DOHH2 (cell line): Measurements from ENCODE around the gene EFL1.
A peak's percentile ranks its signal among the peaks of the same experiment; 100 is the strongest.
"Not testable (repeated sequence)": the region's sequence is repeated elsewhere in the genome, so short reads cannot be mapped to it uniquely, and the experiment has no call there.

ENCODE experiments used
- H3F3A ChIP-seq: fragments of 200-600 bp; sonication (generic), shearing (Covaris generic); 2 replicates; pipeline ENCODE4 v1.6.0; 2016; ENCODE audit warnings: antibody characterized with exemption, mild to moderate bottlenecking; ENCODE audit not compliant: control insufficient read depth, insufficient read depth
- H3K27ac ChIP-seq: fragments of 200-600 bp; sonication (generic); 2 replicates; pipeline ENCODE4 v1.5.1; 2014; ENCODE audit warnings: low read depth, mild to moderate bottlenecking, low read length, moderate library complexity
- H3K27me3 ChIP-seq: fragments of 200-600 bp; sonication (generic); 2 replicates; pipeline ENCODE4 v1.6.1; 2014; ENCODE audit warnings: mild to moderate bottlenecking, low read length, mixed read lengths; ENCODE audit not compliant: control insufficient read depth
- H3K36me3 ChIP-seq: fragments of 200-600 bp; sonication (generic); 2 replicates; pipeline ENCODE4 v1.6.1; 2014; ENCODE audit warnings: mild to moderate bottlenecking, low read length, moderate library complexity, mixed read lengths; ENCODE audit not compliant: control insufficient read depth
- H3K4me1 ChIP-seq: fragments of 200-600 bp; sonication (generic); 2 replicates; pipeline ENCODE4 v1.6.1; 2014; ENCODE audit warnings: mild to moderate bottlenecking, low read length, mixed read lengths; ENCODE audit not compliant: control insufficient read depth
- H3K4me2 ChIP-seq: fragments of 200-600 bp; sonication (generic); 2 replicates; pipeline ENCODE4 v1.6.0; 2014; ENCODE audit warnings: mild to moderate bottlenecking, low read length, moderate library complexity
- H3K4me3 ChIP-seq: fragments of 200-600 bp; sonication (generic); 2 replicates; pipeline ENCODE4 v1.5.1; 2014; ENCODE audit warnings: mild to moderate bottlenecking, low read length, mixed read lengths
- H3K79me2 ChIP-seq: fragments of 200-600 bp; sonication (generic); 2 replicates; pipeline ENCODE4 v1.6.1; 2014; ENCODE audit warnings: mild to moderate bottlenecking, low read length, mixed read lengths; ENCODE audit not compliant: control insufficient read depth
- H3K9me2 ChIP-seq: fragments of 200-600 bp; sonication (generic); replicated peaks from 2 replicates; pipeline ENCODE4 v1.6.1; 2014; ENCODE audit warnings: mild to moderate bottlenecking, low read length, mixed read lengths; ENCODE audit not compliant: control insufficient read depth
- H3K9me3 ChIP-seq: fragments of 200-600 bp; sonication (generic); 2 replicates; pipeline ENCODE4 v1.6.1; 2014; ENCODE audit warnings: antibody characterized with exemption, low read length, mixed read lengths; ENCODE audit not compliant: control insufficient read depth, insufficient read depth
- H4K20me1 ChIP-seq: fragments of 200-600 bp; sonication (generic); 2 replicates; pipeline ENCODE4 v1.6.0; 2014; ENCODE audit warnings: low read depth, mild to moderate bottlenecking, antibody characterized with exemption, low read length, moderate library complexity; ENCODE audit not compliant: control insufficient read depth, insufficient read depth
- CTCF ChIP-seq: fragments of 200-600 bp; sonication (generic); IDR thresholded peaks from one replicate; pipeline ENCODE4 v1.5.1; 2014; ENCODE audit warnings: antibody characterized with exemption, mild to moderate bottlenecking, low read depth, low read length; ENCODE audit not compliant: poor library complexity, severe bottlenecking
- EZH2phosphoT487 ChIP-seq: fragments of 200-600 bp; sonication (generic); IDR thresholded peaks from 2 replicates; pipeline ENCODE4 v1.6.1; 2017; ENCODE audit warnings: borderline replicate concordance, mild to moderate bottlenecking, antibody characterized with exemption, low read length, moderate library complexity, mixed read lengths

Gene EFL1

GRCh38 chr15:82281276-82281675, 18.7 kb upstream of the EFL1 start:
- H3F3A ChIP-seq, H3K27me3 ChIP-seq, H3K9me2 ChIP-seq, H3K79me2 ChIP-seq, H4K20me1 ChIP-seq, H3K27ac ChIP-seq, H3K4me3 ChIP-seq, H3K9me3 ChIP-seq, H3K36me3 ChIP-seq, H3K4me2 ChIP-seq, H3K4me1 ChIP-seq: not testable (repeated sequence)
- peak; percentile 28 for TF ChIP-seq CTCF

GRCh38 chr15:82275410-82275809, 12.9 kb upstream of the EFL1 start:
- TF ChIP-seq EZH2phosphoT487 (no peak), CTCF (no peak)
- Histone ChIP-seq H3K9me2 (no peaks in the 10 kb centered on the region), H3K36me3 (no peaks in the 10 kb centered on the region), H3K27ac (no peak overlapping the region), H3K4me2 (no peak overlapping the region), H3K79me2 (no peaks in the 10 kb centered on the region), H3K9me3 (peaks cover 9% of the 10 kb centered on the region; the same call in 1 of the 2 replicates), H3K4me1 (no peaks in the 10 kb centered on the region), H3K4me3 (no peak overlapping the region), H4K20me1 (no peaks in the 10 kb centered on the region), H3F3A (no peaks in the 10 kb centered on the region), H3K27me3 (peaks cover 5% of the 10 kb centered on the region; the same call in 1 of the 2 replicates)

- no peaks in the 10 kb centered on the region for H3F3A ChIP-seq
- peaks cover 7% of the 10 kb centered on the region for H3K4me1 ChIP-seq
- H3K4me3 ChIP-seq: no peak overlapping the region
- no peak overlapping the region for H3K27ac ChIP-seq
- H3K4me2 ChIP-seq: no peak overlapping the region
- TF ChIP-seq EZH2phosphoT487: no peak
- TF ChIP-seq CTCF: no peak
- H3K79me2 ChIP-seq: no peaks in the 10 kb centered on the region
- no peaks in the 10 kb centered on the region for H3K9me2 ChIP-seq
- peaks cover 9% of the 10 kb centered on the region; the same call in 1 of the 2 replicates for H3K9me3 ChIP-seq
- H4K20me1 ChIP-seq: no peaks in the 10 kb centered on the region
- H3K27me3 ChIP-seq: no peaks in the 10 kb centered on the region
- H3K36me3 ChIP-seq: no peaks in the 10 kb centered on the region
Observed at GRCh38 chr15:82272154-82272553, 9.6 kb upstream of the EFL1 start.

GRCh38 chr15:82268454-82268853, 5.9 kb upstream of the EFL1 start:
- H3K27ac ChIP-seq, H4K20me1 ChIP-seq: not testable (repeated sequence)

GRCh38 chr15:82267137-82267536, 4.6 kb upstream of the EFL1 start:
- H4K20me1 ChIP-seq, H3K36me3 ChIP-seq, H3K4me3 ChIP-seq, H3K9me2 ChIP-seq, H3F3A ChIP-seq, H3K27ac ChIP-seq, H3K79me2 ChIP-seq, H3K9me3 ChIP-seq, H3K27me3 ChIP-seq: not testable (repeated sequence)
- Histone ChIP-seq H3K4me2 (peak overlapping the region; percentile 39), H3K4me1 (peaks cover 25% of the 10 kb centered on the region)

More at GRCh38 chr15:82268454-82268853, 5.9 kb upstream of the EFL1 start:
- H3K4me1 ChIP-seq: peaks cover 20% of the 10 kb centered on the region
- not testable (repeated sequence) for H3K9me3 ChIP-seq, H3F3A ChIP-seq, H3K27me3 ChIP-seq, H3K36me3 ChIP-seq, H3K4me3 ChIP-seq, H3K9me2 ChIP-seq, H3K79me2 ChIP-seq, H3K4me2 ChIP-seq
